UCSD-AML1 (cell line): Measurements from ENCODE around the gene TRAF6.

Experiments
- DNase-seq: peaks from one replicate; lab custom pipeline; 2025; ENCODE audit not compliant: unreplicated experiment; lab: John Stamatoyannopoulos, UW

The TRAF6 gene

DNA sequence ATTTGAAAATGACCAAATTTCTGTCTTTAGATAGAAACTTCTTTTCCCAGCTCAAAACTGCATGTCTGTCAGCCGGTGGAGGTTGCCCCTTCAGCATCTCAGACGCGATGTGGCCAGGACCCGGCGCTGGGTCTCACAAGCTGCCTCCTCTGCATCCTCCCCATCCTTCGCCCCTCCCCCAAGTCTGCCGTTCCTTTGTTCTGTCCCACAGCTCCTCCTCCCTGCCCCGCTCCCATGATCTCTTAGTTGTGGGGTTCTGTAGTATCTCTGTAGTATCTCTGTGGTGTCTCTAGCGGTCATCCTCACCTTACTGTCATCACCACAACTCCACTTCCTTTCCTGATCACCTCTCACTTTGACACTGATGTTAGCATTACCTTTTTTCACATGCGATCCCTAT, 49.9 kb downstream of the TRAF6 start:
- no peak for DNase-seq

DNA sequence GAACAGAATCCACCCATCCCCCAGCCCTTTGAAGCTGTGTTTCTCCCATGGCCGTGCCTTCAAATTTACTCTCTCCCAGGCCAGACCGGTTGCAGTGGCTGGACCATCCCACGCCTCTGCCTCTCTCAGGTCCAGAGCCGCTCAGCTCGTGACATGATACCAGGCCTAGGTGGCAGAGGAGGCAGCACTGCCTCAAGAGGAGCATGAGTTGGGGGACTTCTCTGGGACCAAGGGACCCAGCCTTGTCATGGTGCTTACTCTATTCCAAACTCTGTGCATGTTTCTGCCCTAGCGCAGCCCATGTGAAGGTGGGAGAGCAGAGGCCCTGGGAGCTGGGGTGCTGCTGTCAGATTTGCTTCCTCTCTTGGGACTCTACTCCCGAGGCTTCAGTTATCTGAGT, 51.0 kb downstream of the TRAF6 start:
- DNase-seq: no peak

GRCh38 chr11:36458129-36458915, 51.8 kb downstream of the TRAF6 start:
- DNase-seq: no peak

- DNase-seq: no peak
Observed at GRCh38 chr11:36456156-36456555, 53.9 kb downstream of the TRAF6 start.

- peak; percentile 32 for DNase-seq
Observed at GRCh38 chr11:36455658-36456111, 54.4 kb downstream of the TRAF6 start.

DNA sequence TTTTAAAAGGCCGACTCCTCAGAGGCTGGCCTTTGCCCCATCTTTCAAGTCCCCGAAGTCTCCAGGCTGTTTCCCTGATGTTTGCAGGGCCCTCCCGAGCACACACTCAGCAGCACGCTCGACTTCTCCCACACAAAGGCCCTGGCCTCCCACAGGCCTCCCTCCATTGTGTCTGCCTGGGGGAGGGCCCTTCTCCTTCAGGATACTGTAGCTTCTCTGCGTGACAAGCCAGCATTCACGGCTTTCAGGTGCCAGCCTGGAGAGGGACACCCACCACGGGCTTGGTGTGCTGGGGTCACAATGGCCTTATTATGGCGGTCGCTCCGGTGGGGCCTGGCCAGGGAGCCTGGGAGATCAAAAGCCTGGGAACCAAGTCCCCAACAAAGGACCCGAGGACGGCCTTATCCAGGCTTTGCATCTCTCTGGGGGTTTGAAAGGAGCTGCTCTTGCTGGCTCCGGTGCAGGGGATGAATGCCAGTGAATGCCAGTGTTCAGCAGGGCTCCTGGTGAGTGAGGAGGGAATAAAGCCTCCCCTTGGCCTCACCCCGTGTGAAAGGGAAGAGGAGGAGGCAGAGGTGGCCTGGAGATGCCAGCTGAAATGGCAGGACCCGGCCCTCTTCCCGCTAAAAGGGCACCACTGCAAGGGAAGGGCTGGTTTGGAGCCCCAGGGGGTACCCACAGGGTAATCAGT, 55.0 kb downstream of the TRAF6 start:
- DNase-seq: no peak

GRCh38 chr11:36454551-36454940, 55.5 kb downstream of the TRAF6 start:
- no peak for DNase-seq

GRCh38 chr11:36453678-36454077, 56.4 kb downstream of the TRAF6 start:
- peak; percentile 21 for DNase-seq

DNA sequence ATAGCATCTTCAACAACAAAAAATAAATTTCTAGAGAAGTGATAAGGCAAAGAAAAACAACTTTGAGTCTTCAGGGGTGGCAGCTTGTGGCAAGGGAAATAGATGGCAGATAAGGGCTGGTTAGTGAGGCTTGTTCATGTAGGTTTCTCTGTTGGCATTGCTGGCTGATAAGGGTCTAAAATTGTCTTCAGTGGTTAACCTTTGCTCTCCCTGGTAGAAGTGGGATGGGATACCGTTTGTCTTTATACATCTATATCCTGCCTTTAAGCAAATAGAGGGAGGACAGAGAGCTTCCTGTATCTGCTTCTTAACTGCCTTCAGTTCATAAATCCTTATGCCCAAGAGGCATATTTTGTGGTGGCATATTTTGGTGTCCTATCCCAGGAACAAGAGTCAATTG, 57.1 kb downstream of the TRAF6 start:
- DNase-seq: no peak

GRCh38 chr11:36452236-36452940, 57.7 kb downstream of the TRAF6 start:
- DNase-seq: peak; percentile 61

- DNase-seq: no peak
Observed at GRCh38 chr11:36451681-36452080, 58.4 kb downstream of the TRAF6 start.

- DNase-seq: no peak
Observed at GRCh38 chr11:36451045-36451444, 59.0 kb downstream of the TRAF6 start.

- no peak for DNase-seq
Observed at GRCh38 chr11:36450110-36450572, 59.9 kb downstream of the TRAF6 start.

DNA sequence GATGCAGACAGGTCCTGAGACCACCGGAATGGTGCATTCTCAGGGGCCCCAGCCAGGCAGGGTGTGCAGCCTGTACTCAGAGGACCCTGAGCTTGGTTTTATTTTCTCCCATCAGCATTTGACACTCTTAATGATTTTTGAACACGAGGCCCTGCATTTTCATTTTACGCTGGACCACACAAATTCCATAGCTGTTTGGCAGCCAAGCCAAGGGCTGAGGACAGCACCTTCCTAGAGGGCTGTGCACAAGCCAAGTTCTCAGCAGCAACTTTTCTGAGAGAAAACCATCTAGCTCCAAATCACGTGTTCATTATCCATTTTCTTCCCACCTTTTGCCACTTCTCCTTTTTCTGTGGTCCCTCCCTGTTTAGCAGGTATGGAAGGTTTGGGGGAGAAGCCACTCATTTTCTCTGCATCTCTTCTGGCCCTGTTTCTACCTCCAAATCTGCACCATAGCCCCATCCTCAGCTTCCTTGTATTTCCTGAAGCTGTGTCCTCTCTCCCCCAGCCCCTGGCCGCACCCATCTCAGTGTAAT, 60.4 kb downstream of the TRAF6 start:
- no peak for DNase-seq

DNA sequence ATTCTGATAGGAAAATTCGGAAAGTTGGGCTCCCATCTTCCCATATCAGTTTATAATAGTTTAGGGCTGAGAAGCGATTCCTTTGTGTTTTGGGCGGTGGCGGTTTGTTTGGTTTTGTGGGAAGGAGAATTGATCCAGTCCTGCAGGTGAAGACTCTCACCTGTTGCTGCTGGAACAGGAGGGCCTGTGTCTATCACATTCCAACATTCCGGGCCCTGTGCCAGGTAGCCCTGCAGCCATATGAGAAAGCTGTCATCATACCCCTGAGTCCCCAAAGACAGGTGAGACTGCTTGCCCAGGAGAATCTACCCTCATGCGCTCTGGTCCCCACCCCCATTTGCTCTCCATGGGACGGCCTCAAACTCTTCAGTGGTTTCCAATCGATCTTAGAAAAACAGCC, 62.1 kb downstream of the TRAF6 start:
- DNase-seq: no peak

GRCh38 chr11:36447514-36447913, 62.6 kb downstream of the TRAF6 start:
- no peak for DNase-seq

DNA sequence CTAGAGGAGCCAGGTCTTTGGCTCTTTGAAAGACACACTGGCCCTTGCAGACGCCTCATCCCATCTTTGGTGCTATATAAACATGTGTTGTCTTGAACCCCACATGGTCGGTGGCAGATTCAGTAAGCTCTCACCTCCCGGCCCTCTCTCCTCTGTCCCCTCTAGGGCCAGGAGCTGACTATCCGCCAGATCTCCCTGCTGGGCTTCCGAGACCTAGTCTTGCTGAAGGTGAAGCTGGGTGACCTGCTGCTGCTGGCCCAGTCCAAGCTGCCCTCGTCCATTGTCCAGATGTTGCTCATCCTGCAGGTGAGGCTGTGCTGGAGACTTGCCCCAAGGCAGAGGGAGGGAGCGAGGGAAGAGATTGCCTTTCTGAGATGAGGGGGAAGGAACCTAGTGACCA, 63.9 kb downstream of the TRAF6 start:
- no peak for DNase-seq

DNA sequence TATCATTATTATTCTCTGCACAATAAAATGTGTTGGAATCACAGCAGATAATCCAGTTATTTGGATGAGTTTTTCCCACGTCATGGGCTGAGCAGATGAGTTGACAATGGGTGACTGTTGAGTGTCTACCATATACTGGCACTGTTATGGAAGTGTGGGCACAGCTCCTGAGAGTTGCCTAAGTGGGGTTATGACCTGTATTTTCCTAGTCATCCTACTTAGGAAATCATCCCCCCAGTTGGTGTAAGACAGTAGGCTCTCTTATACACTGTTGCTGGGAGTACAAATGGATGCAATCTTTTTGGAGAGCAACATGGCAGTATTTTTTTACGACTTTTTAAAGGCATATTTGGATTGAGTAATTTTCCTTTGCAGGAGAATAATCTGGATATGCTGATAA, 66.4 kb downstream of the TRAF6 start:
- DNase-seq: no peak

- DNase-seq: no peak
Observed at GRCh38 chr11:36441610-36442208, 68.4 kb downstream of the TRAF6 start.

DNA sequence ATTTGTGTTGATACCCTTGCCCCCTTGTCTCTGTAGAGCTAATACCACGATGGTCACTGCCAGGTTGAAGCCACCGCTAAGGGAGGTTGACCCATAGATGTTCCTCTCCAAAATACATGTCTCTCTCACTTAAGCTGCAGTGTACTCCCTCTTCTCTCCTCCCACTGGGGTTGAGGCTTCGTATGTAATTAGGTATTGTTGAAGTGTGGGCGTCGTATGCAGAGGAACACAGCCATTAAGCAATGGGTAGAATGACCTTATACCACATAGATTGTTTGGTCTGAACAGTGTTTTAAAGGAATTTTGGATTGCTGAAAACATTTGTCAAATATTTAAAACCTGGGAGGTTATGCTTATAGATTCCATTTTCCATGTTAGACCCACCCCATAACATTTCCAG, 71.9 kb downstream of the TRAF6 start:
- no peak for DNase-seq

GRCh38 chr11:36437413-36437812, 72.7 kb downstream of the TRAF6 start:
- no peak for DNase-seq
